CD4-positive, alpha-beta T cell (primary cell): Measurements from ENCODE around the gene INPP4B. TPM values are rescaled to one million over a fixed set of nuclear protein-coding genes. Genes with fewer than 3 reads are reported as not detected.

Experiments used
- ATAC-seq: fragments of 200-7000 bp; cut with Tn5 transposase; one replicate; pipeline ENCODE4 v1.10.0; 2022; ENCODE audit warnings: mild to moderate bottlenecking; ENCODE audit not compliant: poor library complexity
- CTCF ChIA-PET: fragments of 350-600 bp; sonication (Branson Sonifier 250); formaldehyde crosslinking; loops from one replicate; lab custom pipeline; 2021; ENCODE audit warnings: antibody characterized with exemption, inconsistent platforms; lab: Charles Lee
- POLR2A ChIA-PET: fragments of 350-600 bp; sonication (Branson Sonifier 250); formaldehyde crosslinking; loops from one replicate; lab custom pipeline; 2021; ENCODE audit warnings: antibody characterized with exemption, inconsistent platforms; lab: Charles Lee
- DNase-seq, 14 experiments: peaks; one replicate each; pipeline ENCODE4 v3.0.0-alpha.2; 2013 to 2020; ENCODE audit warnings: mixed read lengths in 2 of 14
- H3K27ac ChIP-seq, 2 donors: one replicate each; pipeline versions ENCODE4 v1.5.1 to v1.7.0; 2013; ENCODE audit warnings: low read length in 2 of 2, low read depth in 1 of 2, mild to moderate bottlenecking in 1 of 2
- H3K27me3 ChIP-seq, 2 experiments: 1 replicate in 1 of 2; 2 replicates in 1 of 2; pipeline versions ENCODE4 v1.6.1 to v1.7.0; 2013; ENCODE audit warnings: low read length in 2 of 2, control low read depth in 1 of 2, mild to moderate bottlenecking in 1 of 2, moderate library complexity in 1 of 2; ENCODE audit not compliant: insufficient read depth in 2 of 2, control insufficient read depth in 1 of 2
- H3K36me3 ChIP-seq: one replicate; pipeline ENCODE4 v1.6.1; 2013; ENCODE audit warnings: low read length, control low read depth; ENCODE audit not compliant: insufficient read depth
- H3K4me1 ChIP-seq: one replicate; pipeline ENCODE4 v1.6.1; 2013; ENCODE audit warnings: low read length, control low read depth; ENCODE audit not compliant: insufficient read depth
- H3K4me3 ChIP-seq: one replicate; pipeline ENCODE4 v1.5.1; 2013; ENCODE audit warnings: mild to moderate bottlenecking, low read length, moderate library complexity
- H3K9me3 ChIP-seq, 2 experiments: 1 replicate in 1 of 2; 2 replicates in 1 of 2; pipeline versions ENCODE4 v1.6.1 to v1.7.0; 2013; ENCODE audit warnings: low read length in 2 of 2, mild to moderate bottlenecking in 2 of 2, control low read depth in 1 of 2, moderate library complexity in 1 of 2; ENCODE audit not compliant: control insufficient read depth in 1 of 2, insufficient read depth in 1 of 2
- H3K27ac Mint-ChIP-seq: one replicate; pipeline ENCODE4 v1.8.0; 2020; ENCODE audit warnings: mixed read lengths
- H3K27me3 Mint-ChIP-seq: one replicate; pipeline ENCODE4 v1.8.0; 2021; ENCODE audit warnings: mixed read lengths
- H3K36me3 Mint-ChIP-seq: one replicate; pipeline ENCODE4 v1.8.0; 2021; ENCODE audit warnings: low read depth, mixed read lengths
- H3K4me1 Mint-ChIP-seq: one replicate; pipeline ENCODE4 v1.8.0; 2021; ENCODE audit warnings: low read depth, mixed read lengths
- H3K4me3 Mint-ChIP-seq: one replicate; pipeline ENCODE4 v1.8.0; 2020; ENCODE audit warnings: mild to moderate bottlenecking, mixed read lengths
- H3K9me3 Mint-ChIP-seq: one replicate; pipeline ENCODE4 v1.8.0; 2020; ENCODE audit warnings: mixed read lengths
- CTCF ChIP-seq: fragments of 200-600 bp; IDR thresholded peaks from one replicate; pipeline ENCODE4 v1.8.0; 2022; ENCODE audit warnings: antibody characterized with exemption, mild to moderate bottlenecking
- intact Hi-C, 2 experiments: fragments of 100-400 bp; cut with DNase I in 1 of 2; cut with micrococcal nuclease in 1 of 2; formaldehyde crosslinking; loops; one replicate each; pipeline versions ENCODE4 v1.15.1 to v1.9.0; 2023 to 2025; cut with DNase I, micrococcal nuclease
- total RNA-seq, 174 experiments: library from RNA in 2 of 174; stranded (reverse) in 2 of 174; gene quantifications; one replicate each; pipeline ENCODE4 v1.2.3 and lab custom pipeline; 2021 to 2026

INPP4B gene
- total RNA-seq, 2 experiments from 2014 or later, result 50.7 to 53.8 TPM

- CTCF ChIA-PET, result no interaction called here
Observed at GRCh38 chr4:142637614-142638013, 208.5 kb downstream of the INPP4B start.

GRCh38 chr4:142631836-142632235 is 214.3 kb downstream of the INPP4B start:
- no peak overlapping the region for H3K27ac Mint-ChIP-seq
- ATAC-seq (no peak), DNase-seq (no peak)
- H3K36me3 Mint-ChIP-seq, result peaks cover 58% of the 10 kb centered on the region
- ChIA-PET POLR2A (no interaction called here), CTCF (no interaction called here)
- no peaks in the 10 kb centered on the region for H3K27me3 Mint-ChIP-seq
- Histone ChIP-seq H3K4me3 (no peak overlapping the region), H3K36me3 (peaks cover 4% of the 10 kb centered on the region), H3K27ac (no peak overlapping the region), H3K27me3 (no peaks in the 10 kb centered on the region), H3K4me1 (no peaks in the 10 kb centered on the region), H3K9me3 (peaks cover 0 to 17% of the 10 kb centered on the region in 2 experiments)
- intact Hi-C loops, result no loop called here
- H3K9me3 Mint-ChIP-seq, result peaks cover 11% of the 10 kb centered on the region
- no peak overlapping the region for H3K4me3 Mint-ChIP-seq
- no peaks in the 10 kb centered on the region for H3K4me1 Mint-ChIP-seq
- TF ChIP-seq CTCF, result no peak

More at GRCh38 chr4:142637614-142638013, 208.5 kb downstream of the INPP4B start:
- Mint-ChIP-seq H3K36me3 (peaks cover 50% of the 10 kb centered on the region), H3K4me1 (no peaks in the 10 kb centered on the region), H3K4me3 (no peak overlapping the region), H3K9me3 (peaks cover 8% of the 10 kb centered on the region), H3K27ac (no peak overlapping the region), H3K27me3 (no peaks in the 10 kb centered on the region)
- DNase-seq (no peak), ATAC-seq (no peak)
- Histone ChIP-seq H3K27ac (no peak overlapping the region), H3K27me3 (no peaks in the 10 kb centered on the region), H3K4me3 (no peak overlapping the region), H3K9me3 (peaks cover 5 to 21% of the 10 kb centered on the region in 2 experiments), H3K4me1 (no peaks in the 10 kb centered on the region), H3K36me3 (no peaks in the 10 kb centered on the region)
- TF ChIP-seq CTCF, result no peak
- intact Hi-C loops, result no loop called here
- POLR2A ChIA-PET, result interaction anchor here (0.6 kb wide), 1 partner anchor 430 kb away, joined by 3 read pairs; no protein-coding TSS in a partner anchor

DNA sequence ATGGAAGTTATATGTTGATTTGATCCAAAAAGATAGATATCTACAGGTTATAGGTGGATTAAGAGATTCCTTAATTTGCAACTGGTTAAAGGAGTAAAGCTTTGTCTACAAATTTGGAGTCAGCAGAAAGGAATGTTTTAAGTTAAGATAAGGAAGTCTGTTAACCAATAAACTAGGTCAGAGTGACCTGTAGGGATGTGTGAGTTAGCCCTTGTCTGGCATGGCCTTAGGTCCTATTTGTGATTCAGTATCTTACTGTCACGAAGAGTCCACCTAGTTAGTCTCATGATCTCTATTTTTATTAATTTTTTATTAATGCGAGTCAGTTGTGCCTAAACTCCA is 230.8 kb downstream of the INPP4B start:
- Histone ChIP-seq H3K36me3 (peaks cover 11% of the 10 kb centered on the region), H3K27me3 (no peaks in the 10 kb centered on the region), H3K4me3 (no peak overlapping the region), H3K9me3 (peaks cover 9 to 36% of the 10 kb centered on the region in 2 experiments), H3K27ac (no peak overlapping the region), H3K4me1 (no peaks in the 10 kb centered on the region)
- ATAC-seq (no peak), DNase-seq (no peak)
- H3K36me3 Mint-ChIP-seq, result peaks cover 85% of the 10 kb centered on the region
- no peak for TF ChIP-seq CTCF
- CTCF ChIA-PET, result no interaction called here
- peaks cover 5% of the 10 kb centered on the region for H3K4me1 Mint-ChIP-seq
- H3K27me3 Mint-ChIP-seq, result no peaks in the 10 kb centered on the region
- no peak overlapping the region for H3K4me3 Mint-ChIP-seq
- POLR2A ChIA-PET, result no interaction called here
- intact Hi-C loops, result no loop called here
- H3K9me3 Mint-ChIP-seq, result peaks cover 27% of the 10 kb centered on the region
- H3K27ac Mint-ChIP-seq, result no peak overlapping the region
